ENCODE results near the gene SDC1. TPM values are rescaled to one million over a fixed set of nuclear protein-coding genes. Genes with fewer than 3 reads are reported as not detected.
A peak's percentile ranks its signal among the peaks of the same experiment; 100 is the strongest.

SDC1 gene
- total RNA-seq, 1 experiment from 2014 or later, result 22.3 TPM

- Histone ChIP-seq H3K79me1 (ENCODE audit: insufficient read depth, low read depth, low read length, poor library complexity, severe bottlenecking) (no peaks in the 10 kb centered on the region), H4K20me1 (ENCODE audit: control insufficient read depth, insufficient read depth, insufficient read length) (no peaks in the 10 kb centered on the region), H2BK15ac (ENCODE audit: low read depth, low read length) (no peak overlapping the region), H3K4ac (ENCODE audit: low read depth, low read length) (no peak overlapping the region), H3K9ac (ENCODE audit: extremely low read depth, insufficient read length, low read length) (no peak overlapping the region), H3T11ph (ENCODE audit: low read length) (no peak overlapping the region), H3K4me1 (ENCODE audit: insufficient read depth, low read length) (peaks cover 3% of the 10 kb centered on the region), H3K23ac (ENCODE audit: insufficient read length, low read depth, low read length) (no peak overlapping the region), H2BK120ac (ENCODE audit: low read depth, low read length, poor library complexity, severe bottlenecking) (no peak overlapping the region), H4K5ac (ENCODE audit: insufficient read length, low read depth, low read length) (no peak overlapping the region), H3K14ac (ENCODE audit: insufficient read depth, low read length) (no peak overlapping the region), H3K27ac (ENCODE audit: insufficient read length, low read depth, low read length) (no peak overlapping the region), H3K18ac (ENCODE audit: insufficient read length, low read depth, low read length) (no peak overlapping the region), H2AK5ac (ENCODE audit: insufficient read length, low read length) (no peak overlapping the region), H2BK5ac (ENCODE audit: insufficient read length, low read length) (no peak overlapping the region), H4K8ac (replicated peaks; ENCODE audit: insufficient read length, low read depth, low read length) (no peak overlapping the region), H3K4me2 (ENCODE audit: insufficient read depth, insufficient read length, low read length) (no peak overlapping the region), H4K91ac (ENCODE audit: insufficient read length, low read depth, low read length) (no peak overlapping the region), H3K23me2 (ENCODE audit: insufficient read length, low read depth, low read length, poor library complexity, severe bottlenecking) (no peaks in the 10 kb centered on the region), H3K27me3 (ENCODE audit: insufficient read depth, low read length) (no peaks in the 10 kb centered on the region), H2AFZ (ENCODE audit: low read length) (no peak overlapping the region), H3K79me2 (ENCODE audit: insufficient read depth, low read length) (peaks cover 17% of the 10 kb centered on the region; the same call in 1 of the 2 replicates), H2BK20ac (ENCODE audit: low read depth, low read length, poor library complexity, severe bottlenecking) (no peak overlapping the region), H3K9me3 (ENCODE audit: control insufficient read depth, low read depth, low read length) (no peaks in the 10 kb centered on the region), H2BK12ac (ENCODE audit: insufficient read length, low read depth, low read length) (no peak overlapping the region), H3K56ac (ENCODE audit: insufficient read length, low read depth, low read length) (no peak overlapping the region)
- peaks cover 12 to 23% (median 14%) of the 10 kb centered on the region in 3 experiments for H3K36me3 Mint-ChIP-seq (ENCODE audit: insufficient read depth in 1 of 3, low read depth in 3 of 3)
- peaks cover 34 to 43% of the 10 kb centered on the region in 2 experiments for H3K4me1 Mint-ChIP-seq
- TF ChIP-seq, protein P1, sequence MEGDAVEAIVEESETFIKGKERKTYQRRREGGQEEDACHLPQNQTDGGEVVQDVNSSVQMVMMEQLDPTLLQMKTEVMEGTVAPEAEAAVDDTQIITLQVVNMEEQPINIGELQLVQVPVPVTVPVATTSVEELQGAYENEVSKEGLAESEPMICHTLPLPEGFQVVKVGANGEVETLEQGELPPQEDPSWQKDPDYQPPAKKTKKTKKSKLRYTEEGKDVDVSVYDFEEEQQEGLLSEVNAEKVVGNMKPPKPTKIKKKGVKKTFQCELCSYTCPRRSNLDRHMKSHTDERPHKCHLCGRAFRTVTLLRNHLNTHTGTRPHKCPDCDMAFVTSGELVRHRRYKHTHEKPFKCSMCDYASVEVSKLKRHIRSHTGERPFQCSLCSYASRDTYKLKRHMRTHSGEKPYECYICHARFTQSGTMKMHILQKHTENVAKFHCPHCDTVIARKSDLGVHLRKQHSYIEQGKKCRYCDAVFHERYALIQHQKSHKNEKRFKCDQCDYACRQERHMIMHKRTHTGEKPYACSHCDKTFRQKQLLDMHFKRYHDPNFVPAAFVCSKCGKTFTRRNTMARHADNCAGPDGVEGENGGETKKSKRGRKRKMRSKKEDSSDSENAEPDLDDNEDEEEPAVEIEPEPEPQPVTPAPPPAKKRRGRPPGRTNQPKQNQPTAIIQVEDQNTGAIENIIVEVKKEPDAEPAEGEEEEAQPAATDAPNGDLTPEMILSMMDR (conservative IDR thresholded peaks at IDR 0.05), result no peak
- no peaks in the 10 kb centered on the region; a peak in 1 of 5 replicates for H3K9me3 Mint-ChIP-seq
- peaks cover 4% of the 10 kb centered on the region for H3K27me3 Mint-ChIP-seq (ENCODE audit: low read depth)
- H3K4me3 Mint-ChIP-seq, result no peak overlapping the region
- H3K27ac Mint-ChIP-seq, result peak overlapping the region in 1 of 3 experiments; percentile 94; a peak in 2 of 7 replicates
- no CpG with 5 or more reads among the region's 21 CpGs for WGBS (ENCODE audit: extremely low coverage, insufficient read length, low lambda C conversion rate)
- no peak for DNase-seq
These were observed 7.6 kb downstream of the SDC1 start for GRCh38 chr2:20217041-20217970.
